ENCODE measurements around the gene CDK6. TPM values are rescaled to one million over a fixed set of nuclear protein-coding genes. Genes with fewer than 3 reads are reported as not detected.

CDK6 gene
- total RNA-seq, 2 donors from 2014 or later = 32.6 to 35.0 TPM

GRCh38 chr7:92832534-92833023, 3.8 kb downstream of the CDK6 start:
- no peaks in the 10 kb centered on the region for H3K9me3 ChIP-seq
- intact Hi-C loops (cut with DNase I) = loop anchor here (10.0 kb wide), 2 partner anchors 138 to 208 kb away; no protein-coding TSS in a partner anchor
- DNase-seq (no peak), ATAC-seq (no peak)
- TF ChIP-seq POLR2A (IDR thresholded peaks at IDR 0.05) = peak in 1 of 3 donors; percentile 27
- TF ChIP-seq CTCF (IDR thresholded peaks at IDR 0.05) = no peak
- H3K4me1 ChIP-seq = peaks cover 35% of the 10 kb centered on the region
- peak overlapping the region; percentile 82 to 90 (median 85) for H3K27ac ChIP-seq
- no peaks in the 10 kb centered on the region for H3K27me3 ChIP-seq
- 4 to 5% methylated on average over 18 of the region's 18 CpGs for WGBS, 2 donors
- peak overlapping the region in 1 of 2 donors; percentile 78 for H3K4me3 ChIP-seq
- H3K36me3 ChIP-seq (replicated peaks in 1 of 2; ENCODE audit: insufficient read depth in 1 of 2, low read depth in 2 of 2) = no peaks in the 10 kb centered on the region

- Histone ChIP-seq H3K9me3 (no peaks in the 10 kb centered on the region), H3K27ac (peak overlapping the region in 3 of 4 donors; percentile 82 to 90 (median 88)), H3K36me3 (replicated peaks in 1 of 2; ENCODE audit: insufficient read depth in 1 of 2, low read depth in 2 of 2) (no peaks in the 10 kb centered on the region), H3K27me3 (no peaks in the 10 kb centered on the region), H3K4me1 (peaks cover 40% of the 10 kb centered on the region), H3K4me3 (no peak overlapping the region)
- 59 to 63% methylated on average over 7 of the region's 7 CpGs for WGBS, 2 donors
- DNase-seq (no peak), ATAC-seq (no peak)
- intact Hi-C loops (cut with DNase I) = loop anchor here (10.0 kb wide), 2 partner anchors 137 to 207 kb away; no protein-coding TSS in a partner anchor
- TF ChIP-seq POLR2A (IDR thresholded peaks at IDR 0.05) (no peak), CTCF (IDR thresholded peaks at IDR 0.05) (no peak)
These were observed 4.4 kb downstream of the CDK6 start for GRCh38 chr7:92831716-92832533.

- WGBS, 2 donors = 43 to 48% methylated on average over 6 of the region's 6 CpGs
- intact Hi-C loops (cut with DNase I) = loop anchor here (10.0 kb wide), 2 partner anchors 136 to 206 kb away; no protein-coding TSS in a partner anchor
- TF ChIP-seq POLR2A (IDR thresholded peaks at IDR 0.05) (no peak), CTCF (IDR thresholded peaks at IDR 0.05) (no peak)
- Histone ChIP-seq H3K9me3 (no peaks in the 10 kb centered on the region), H3K27ac (no peak overlapping the region), H3K27me3 (no peaks in the 10 kb centered on the region), H3K4me3 (no peak overlapping the region), H3K4me1 (peaks cover 40% of the 10 kb centered on the region), H3K36me3 (replicated peaks in 1 of 2; ENCODE audit: insufficient read depth in 1 of 2, low read depth in 2 of 2) (no peaks in the 10 kb centered on the region)
- ATAC-seq (no peak), DNase-seq (no peak)
These were observed 5.8 kb downstream of the CDK6 start for GRCh38 chr7:92830532-92831110.

- TF ChIP-seq CTCF (IDR thresholded peaks at IDR 0.05) = no peak
- no peak for TF ChIP-seq POLR2A (IDR thresholded peaks at IDR 0.05)
- Histone ChIP-seq H3K9me3 (no peaks in the 10 kb centered on the region), H3K27ac (no peak overlapping the region), H3K27me3 (no peaks in the 10 kb centered on the region), H3K4me1 (peaks cover 40% of the 10 kb centered on the region), H3K36me3 (replicated peaks in 1 of 2; ENCODE audit: insufficient read depth in 1 of 2, low read depth in 2 of 2) (no peaks in the 10 kb centered on the region), H3K4me3 (no peak overlapping the region)
- ATAC-seq = no peak
- WGBS, 2 donors = 44 to 55% methylated on average over 1 of the region's 1 CpG
- DNase-seq = no peak
- intact Hi-C loops (cut with DNase I) = loop anchor here (10.0 kb wide), 2 partner anchors 135 to 205 kb away; no protein-coding TSS in a partner anchor
These were observed 6.3 kb downstream of the CDK6 start for GRCh38 chr7:92830027-92830426.
